ENCODE measurements around the gene TMED4. TPM values are rescaled to one million over a fixed set of nuclear protein-coding genes. Genes with fewer than 3 reads are reported as not detected.
"Not testable (repeated sequence)": the region's sequence is repeated elsewhere in the genome, so short reads cannot be mapped to it uniquely, and the experiment has no call there.

Gene TMED4
- total RNA-seq, 6 experiments from 2014 or later: 73.7 to 89.7 (median 80.7) TPM

DNA sequence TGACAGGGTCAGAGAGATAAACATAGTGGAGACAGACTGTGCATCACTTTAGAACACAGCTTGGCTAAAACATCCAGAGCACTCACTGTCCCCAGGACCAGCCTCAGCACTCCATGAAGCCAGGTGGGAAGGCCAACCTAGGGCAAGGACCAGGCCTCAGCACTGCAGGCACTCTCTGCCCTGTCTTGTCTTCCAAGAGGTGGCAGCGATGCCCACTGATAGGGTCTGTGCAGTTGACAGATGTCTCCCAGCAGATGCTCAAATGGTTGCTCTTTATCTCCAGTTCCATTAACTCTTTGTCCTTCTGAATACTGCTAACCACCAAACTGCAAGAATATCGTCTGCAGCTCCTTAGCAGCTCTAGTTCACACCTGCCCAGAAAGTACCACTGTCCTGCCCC is 17.4 kb downstream of the TMED4 start:
- Mint-ChIP-seq H3K4me3 (no peak overlapping the region), H3K4me1 (ENCODE audit: low read depth) (peaks cover 19% of the 10 kb centered on the region), H3K27me3 (ENCODE audit: insufficient read depth) (peaks cover 2% of the 10 kb centered on the region), H3K27ac (no peak overlapping the region), H3K36me3 (ENCODE audit: low read depth) (peaks cover 37% of the 10 kb centered on the region), H3K9me3 (no peaks in the 10 kb centered on the region)
- no peak for DNase-seq
- TF ChIP-seq, protein P1, sequence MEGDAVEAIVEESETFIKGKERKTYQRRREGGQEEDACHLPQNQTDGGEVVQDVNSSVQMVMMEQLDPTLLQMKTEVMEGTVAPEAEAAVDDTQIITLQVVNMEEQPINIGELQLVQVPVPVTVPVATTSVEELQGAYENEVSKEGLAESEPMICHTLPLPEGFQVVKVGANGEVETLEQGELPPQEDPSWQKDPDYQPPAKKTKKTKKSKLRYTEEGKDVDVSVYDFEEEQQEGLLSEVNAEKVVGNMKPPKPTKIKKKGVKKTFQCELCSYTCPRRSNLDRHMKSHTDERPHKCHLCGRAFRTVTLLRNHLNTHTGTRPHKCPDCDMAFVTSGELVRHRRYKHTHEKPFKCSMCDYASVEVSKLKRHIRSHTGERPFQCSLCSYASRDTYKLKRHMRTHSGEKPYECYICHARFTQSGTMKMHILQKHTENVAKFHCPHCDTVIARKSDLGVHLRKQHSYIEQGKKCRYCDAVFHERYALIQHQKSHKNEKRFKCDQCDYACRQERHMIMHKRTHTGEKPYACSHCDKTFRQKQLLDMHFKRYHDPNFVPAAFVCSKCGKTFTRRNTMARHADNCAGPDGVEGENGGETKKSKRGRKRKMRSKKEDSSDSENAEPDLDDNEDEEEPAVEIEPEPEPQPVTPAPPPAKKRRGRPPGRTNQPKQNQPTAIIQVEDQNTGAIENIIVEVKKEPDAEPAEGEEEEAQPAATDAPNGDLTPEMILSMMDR (IDR thresholded peaks at IDR 0.05): no peak

DNA sequence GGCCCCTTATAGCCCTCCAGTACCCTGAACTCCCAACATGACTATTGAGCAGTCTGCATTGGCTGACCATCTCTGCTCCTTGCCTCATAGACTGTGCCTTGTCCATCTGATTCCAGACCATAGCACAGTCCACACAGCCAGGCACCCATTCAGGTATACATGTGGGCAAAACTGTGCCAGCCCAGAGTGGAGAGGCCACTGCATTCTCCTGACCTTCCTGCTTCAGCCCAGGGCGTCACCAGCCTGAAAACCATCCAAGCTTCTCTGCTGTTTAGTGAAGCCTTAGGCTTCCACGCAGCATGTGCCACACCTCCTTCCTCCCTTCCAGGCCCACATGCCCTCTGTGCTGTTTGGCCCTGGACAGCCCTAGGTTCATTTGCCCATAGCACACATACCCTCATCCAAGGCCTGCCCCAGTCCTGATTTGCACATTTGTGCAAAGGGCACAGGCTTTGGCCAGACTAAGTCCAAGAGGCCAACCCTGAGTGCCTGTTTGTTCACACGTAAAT is 18.8 kb downstream of the TMED4 start:
- peaks cover 19% of the 10 kb centered on the region for H3K4me1 Mint-ChIP-seq (ENCODE audit: low read depth)
- no peaks in the 10 kb centered on the region for H3K9me3 Mint-ChIP-seq
- H3K36me3 Mint-ChIP-seq (ENCODE audit: low read depth): peaks cover 23% of the 10 kb centered on the region
- H3K27me3 Mint-ChIP-seq (ENCODE audit: insufficient read depth): peaks cover 2% of the 10 kb centered on the region
- no peak overlapping the region; the same call in 1 of the 2 replicates for H3K27ac Mint-ChIP-seq
- no peak overlapping the region for H3K4me3 Mint-ChIP-seq
- TF ChIP-seq, protein P1 (IDR thresholded peaks at IDR 0.05): no peak
- no peak for DNase-seq

DNA sequence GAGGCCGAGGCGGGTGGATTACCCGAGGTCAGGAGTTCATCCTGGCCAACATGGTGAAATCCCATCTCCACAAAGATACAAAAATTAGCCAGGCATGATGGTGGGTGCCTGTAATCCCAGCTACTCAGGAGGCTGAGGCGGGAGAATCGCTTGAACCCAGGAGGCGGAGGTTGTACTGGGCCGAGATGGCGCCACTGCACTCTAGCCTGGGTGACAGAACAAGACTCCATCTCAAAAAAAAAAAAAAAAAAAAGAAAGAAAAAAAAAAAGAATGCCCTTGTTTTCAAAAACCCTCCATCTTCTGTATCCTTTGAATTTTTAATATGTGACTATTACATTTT is 19.4 kb downstream of the TMED4 start:
- H3K4me1 Mint-ChIP-seq (ENCODE audit: low read depth): peaks cover 19% of the 10 kb centered on the region
- not testable (repeated sequence) for H3K27me3 Mint-ChIP-seq (ENCODE audit: insufficient read depth)

DNA sequence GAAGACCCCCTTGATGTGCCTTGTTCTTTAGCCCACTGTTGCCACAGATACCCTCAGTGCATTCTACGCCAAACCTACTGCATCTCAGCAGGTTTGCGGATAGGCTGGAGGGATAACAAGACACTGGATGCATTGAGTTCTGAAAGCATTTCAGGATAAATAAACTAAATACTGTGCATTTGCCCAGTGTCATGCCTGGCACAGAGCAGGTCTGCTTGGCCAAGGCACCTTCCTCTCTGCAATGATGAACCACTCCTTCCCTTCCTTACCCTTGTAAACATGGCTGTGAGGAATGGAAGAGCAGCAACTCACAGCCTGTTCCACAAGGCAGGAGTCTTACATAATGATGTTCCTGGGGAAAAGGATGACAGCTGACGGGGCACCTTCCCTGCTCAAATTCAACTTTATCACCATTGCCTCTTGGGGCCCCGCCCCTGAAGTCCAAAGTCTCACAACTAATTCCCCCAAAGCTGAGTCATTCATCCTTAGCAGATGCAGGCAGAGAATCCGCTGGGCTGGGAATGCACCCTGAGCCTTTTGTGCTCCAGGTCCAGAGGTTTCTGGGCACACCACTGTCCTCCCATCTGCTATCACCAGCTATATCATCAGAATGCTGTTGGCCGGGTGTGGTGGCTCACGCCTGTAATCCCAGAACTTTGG is 19.9 kb downstream of the TMED4 start:
- peaks cover 19% of the 10 kb centered on the region for H3K4me1 Mint-ChIP-seq (ENCODE audit: low read depth)
- TF ChIP-seq, protein P1 (IDR thresholded peaks at IDR 0.05): no peak
- no peaks in the 10 kb centered on the region for H3K9me3 Mint-ChIP-seq
- H3K4me3 Mint-ChIP-seq: no peak overlapping the region
- peak; percentile 55 for DNase-seq
- peaks cover 3% of the 10 kb centered on the region for H3K27me3 Mint-ChIP-seq (ENCODE audit: insufficient read depth)
- peak overlapping the region; percentile 15; the same call in 1 of the 2 replicates for H3K27ac Mint-ChIP-seq
- H3K36me3 Mint-ChIP-seq (ENCODE audit: low read depth): peaks cover 15% of the 10 kb centered on the region

More for the DNA sequence above, 19.4 kb downstream of the TMED4 start:
- not testable (repeated sequence) for DNase-seq, H3K4me3 Mint-ChIP-seq, H3K9me3 Mint-ChIP-seq
- Mint-ChIP-seq H3K36me3 (ENCODE audit: low read depth) (peaks cover 19% of the 10 kb centered on the region), H3K27ac (peak overlapping the region; percentile 15; the same call in 1 of the 2 replicates)

DNA sequence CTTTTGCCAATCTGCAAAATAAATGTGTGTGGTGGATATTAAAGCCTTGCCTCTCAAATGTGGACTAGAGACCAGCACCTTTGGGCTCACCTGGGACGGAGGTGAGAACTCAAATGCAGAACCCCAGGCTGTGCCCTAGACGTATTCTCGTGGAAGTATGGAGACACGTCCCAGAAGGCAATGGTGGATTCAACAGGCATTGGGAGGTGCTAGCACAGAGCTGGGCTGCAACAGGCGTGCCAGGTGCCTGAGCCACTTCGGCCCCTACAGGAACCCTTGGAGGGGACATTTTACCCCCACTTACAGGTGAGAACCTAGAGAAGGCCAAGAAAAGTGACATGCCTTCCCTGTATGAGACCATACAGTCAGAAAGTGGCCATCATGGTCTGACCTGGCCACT is 20.6 kb downstream of the TMED4 start:
- TF ChIP-seq, protein P1 (IDR thresholded peaks at IDR 0.05): no peak
- peaks cover 15% of the 10 kb centered on the region for H3K36me3 Mint-ChIP-seq (ENCODE audit: low read depth)
- no peak for DNase-seq
- no peaks in the 10 kb centered on the region for H3K9me3 Mint-ChIP-seq
- H3K4me3 Mint-ChIP-seq: no peak overlapping the region
- peaks cover 3% of the 10 kb centered on the region for H3K27me3 Mint-ChIP-seq (ENCODE audit: insufficient read depth)
- H3K4me1 Mint-ChIP-seq (ENCODE audit: low read depth): peaks cover 19% of the 10 kb centered on the region
- no peak overlapping the region for H3K27ac Mint-ChIP-seq

DNA sequence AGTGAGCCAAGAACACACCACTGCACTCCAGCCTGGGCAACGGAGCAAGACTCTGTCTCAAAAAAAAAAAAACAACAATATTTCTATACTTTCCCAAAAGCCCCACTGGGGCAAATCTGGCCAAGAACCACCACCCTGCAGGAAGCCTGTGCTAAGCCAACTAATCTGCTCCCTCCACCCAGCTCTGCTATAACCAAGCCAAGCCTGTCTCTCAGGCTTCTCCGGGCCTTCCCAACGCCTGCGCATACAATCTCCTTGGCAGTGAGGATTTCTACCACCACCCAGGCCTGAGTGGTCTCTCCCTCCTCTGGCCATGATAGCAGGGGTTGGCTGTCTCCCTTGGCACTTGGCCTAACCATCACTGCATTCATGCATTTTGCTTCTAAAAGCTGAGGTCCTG is 22.5 kb downstream of the TMED4 start:
- Mint-ChIP-seq H3K4me3 (no peak overlapping the region), H3K36me3 (ENCODE audit: low read depth) (peaks cover 5% of the 10 kb centered on the region; the same call in 1 of the 2 replicates), H3K27me3 (ENCODE audit: insufficient read depth) (peaks cover 14% of the 10 kb centered on the region), H3K27ac (no peak overlapping the region), H3K4me1 (ENCODE audit: low read depth) (peaks cover 14% of the 10 kb centered on the region), H3K9me3 (no peaks in the 10 kb centered on the region)
- no peak for DNase-seq
- TF ChIP-seq, protein P1 (IDR thresholded peaks at IDR 0.05): no peak
